ENCODE results near the gene MAMLD1. TPM values are rescaled to one million over a fixed set of nuclear protein-coding genes. Genes with fewer than 3 reads are reported as not detected.
A peak's percentile ranks its signal among the peaks of the same experiment; 100 is the strongest.

MAMLD1 gene
- total RNA-seq, 1 donor from 2014 or later: 0.76 TPM

- ATAC-seq: no peak
Measured at GRCh38 chrX:150357790-150358189, 5.3 kb upstream of the MAMLD1 start.

GRCh38 chrX:150358651-150359050 is 4.5 kb upstream of the MAMLD1 start:
- no peak for ATAC-seq

- ATAC-seq: no peak
Measured at GRCh38 chrX:150360331-150360730, 2.8 kb upstream of the MAMLD1 start.

GRCh38 chrX:150361070-150361776 is 1.9 kb upstream of the MAMLD1 start:
- ATAC-seq: no peak

GRCh38 chrX:150361777-150362351 is 1.3 kb upstream of the MAMLD1 start:
- no peak for ATAC-seq

GRCh38 chrX:150363561-150364346 is 637 bp downstream of the MAMLD1 start:
- peak; percentile 43 for ATAC-seq

- ATAC-seq: peak; percentile 33
Measured at GRCh38 chrX:150364347-150365050, 1.4 kb downstream of the MAMLD1 start.

- ATAC-seq: peak; percentile 33
Measured at GRCh38 chrX:150365051-150365989, 2.2 kb downstream of the MAMLD1 start.

GRCh38 chrX:150365990-150366911 is 3.1 kb downstream of the MAMLD1 start:
- ATAC-seq: no peak

GRCh38 chrX:150366951-150367545 is 3.9 kb downstream of the MAMLD1 start:
- no peak for ATAC-seq

GRCh38 chrX:150370589-150371312 is 7.6 kb downstream of the MAMLD1 start:
- ATAC-seq: no peak

- no peak for ATAC-seq
Measured at GRCh38 chrX:150371877-150372276, 8.8 kb downstream of the MAMLD1 start.

- no peak for ATAC-seq
Measured at GRCh38 chrX:150372280-150372679, 9.2 kb downstream of the MAMLD1 start.

- ATAC-seq: peak; percentile 48
Measured at GRCh38 chrX:150372756-150373155, 9.6 kb downstream of the MAMLD1 start.

GRCh38 chrX:150375243-150375770 is 12.2 kb downstream of the MAMLD1 start:
- ATAC-seq: no peak

GRCh38 chrX:150377005-150377404 is 13.9 kb downstream of the MAMLD1 start:
- no peak for ATAC-seq

- no peak for ATAC-seq
Measured at GRCh38 chrX:150405006-150405405, 41.9 kb downstream of the MAMLD1 start.

- ATAC-seq: no peak
Measured at GRCh38 chrX:150405576-150405975, 42.5 kb downstream of the MAMLD1 start.

- ATAC-seq: no peak
Measured at GRCh38 chrX:150406596-150406995, 43.5 kb downstream of the MAMLD1 start.

Measured in esophagus mucosa (tissue), 1 donor.